Tibial nerve (tissue), 4 donors: ENCODE data around the gene INTS2. TPM values are rescaled to one million over a fixed set of nuclear protein-coding genes. Genes with fewer than 3 reads are reported as not detected.
"Not testable (repeated sequence)": the region's sequence is repeated elsewhere in the genome, so short reads cannot be mapped to it uniquely, and the experiment has no call there.

Experiments used
- DNase-seq, 2 donors: peaks; one replicate each; pipeline ENCODE4 v3.0.0-alpha.2; 2019; ENCODE audit warnings: low spot score in 2 of 2
- H3K27ac ChIP-seq, 4 donors: fragments of 200-600 bp; sonication (generic) in 3 of 4; one replicate each; pipeline ENCODE4 v1.5.1; 2017 to 2019; ENCODE audit warnings: mild to moderate bottlenecking in 1 of 4
- H3K27me3 ChIP-seq, 2 donors: fragments of 200-600 bp; sonication (generic) in 1 of 2; one replicate each; pipeline versions ENCODE4 v1.5.1 to v1.6.0; 2017 to 2019
- H3K36me3 ChIP-seq, 3 donors: fragments of 200-600 bp; sonication (generic); one replicate each; pipeline ENCODE4 v1.5.1; 2018 to 2019
- H3K4me1 ChIP-seq, 4 donors: fragments of 200-600 bp; sonication (generic) in 3 of 4; one replicate each; pipeline ENCODE4 v1.5.1; 2017 to 2019
- H3K4me3 ChIP-seq, 4 donors: fragments of 200-600 bp; sonication (generic) in 3 of 4; one replicate each; pipeline ENCODE4 v1.5.1; 2017 to 2019; ENCODE audit warnings: mild to moderate bottlenecking in 1 of 4, moderate library complexity in 1 of 4
- H3K9me3 ChIP-seq, 4 donors: fragments of 200-600 bp; sonication (generic) in 3 of 4; one replicate each; pipeline ENCODE4 v1.5.1; 2017 to 2019
- CTCF ChIP-seq, 5 experiments: fragments of 200-600 bp in 3 of 5; fragments of 450-650 bp in 2 of 5; sonication (generic) in 3 of 5; IDR thresholded peaks; one replicate each; pipeline ENCODE4 v1.5.1; 2016 to 2019; ENCODE audit warnings: antibody characterized with exemption in 5 of 5, mild to moderate bottlenecking in 3 of 5, moderate library complexity in 2 of 5
- EP300 ChIP-seq, 2 donors: sonication (generic); formaldehyde crosslinking; IDR thresholded peaks; one replicate each; pipeline ENCODE4 v1.6.1; 2017; ENCODE audit warnings: antibody characterized with exemption in 2 of 2, mild to moderate bottlenecking in 1 of 2
- POLR2A ChIP-seq, 2 donors: fragments of 450-650 bp; IDR thresholded peaks; one replicate each; pipeline ENCODE4 v1.6.1; 2017; ENCODE audit warnings: antibody characterized with exemption in 2 of 2, mild to moderate bottlenecking in 2 of 2, moderate library complexity in 2 of 2
- WGBS, 2 donors: methylation state at CpG; one replicate each; pipeline ENCODE4 v1.1.5; 2018; 5-methylcytosine and 5-hydroxymethylcytosine counted together
- total RNA-seq, 4 donors: library from RNA; depleted of rRNA; stranded (reverse); fragments of >200 nt; gene quantifications; one replicate each; pipeline ENCODE4 v1.1.0, GENCODE V29; 2016

Gene INTS2
- total RNA-seq, 4 donors from 2014 or later = 10.0 to 15.5 (median 13.0) TPM

GRCh38 chr17:61946359-61946758 is 18.6 kb upstream of the INTS2 start:
- WGBS, 2 donors = 66 to 75% methylated on average over 2 of the region's 2 CpGs
- peaks cover 0 to 74% (median 3%) of the 10 kb centered on the region in 3 donors for H3K36me3 ChIP-seq
- H3K27ac ChIP-seq = no peak overlapping the region
- DNase-seq = no peak
- no peak overlapping the region for H3K4me3 ChIP-seq
- no peaks in the 10 kb centered on the region for H3K4me1 ChIP-seq
- no peaks in the 10 kb centered on the region for H3K9me3 ChIP-seq
- no peaks in the 10 kb centered on the region for H3K27me3 ChIP-seq
- TF ChIP-seq POLR2A (IDR thresholded peaks at IDR 0.05) (no peak), CTCF (IDR thresholded peaks at IDR 0.05) (no peak), EP300 (IDR thresholded peaks at IDR 0.05) (no peak)

DNA sequence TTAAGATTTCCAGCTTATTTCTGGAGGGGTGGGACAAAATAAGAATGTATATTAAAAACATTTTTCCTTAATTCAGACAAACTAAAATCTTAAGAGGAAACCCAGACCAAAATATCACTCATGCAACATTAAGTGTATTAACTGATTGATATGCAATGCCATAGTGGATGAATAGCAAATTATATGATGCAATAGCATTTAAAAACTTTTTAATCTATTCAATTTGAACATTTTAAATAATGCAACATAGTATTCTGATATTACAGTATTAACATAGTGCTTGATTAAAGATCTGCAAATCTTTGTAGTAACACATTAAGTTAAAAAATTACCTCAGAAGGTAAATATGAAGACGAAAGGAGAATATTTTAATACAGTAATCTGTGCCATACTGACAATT is 15.3 kb upstream of the INTS2 start:
- H3K36me3 ChIP-seq = peaks cover 0 to 42% (median 3%) of the 10 kb centered on the region in 3 donors

DNA sequence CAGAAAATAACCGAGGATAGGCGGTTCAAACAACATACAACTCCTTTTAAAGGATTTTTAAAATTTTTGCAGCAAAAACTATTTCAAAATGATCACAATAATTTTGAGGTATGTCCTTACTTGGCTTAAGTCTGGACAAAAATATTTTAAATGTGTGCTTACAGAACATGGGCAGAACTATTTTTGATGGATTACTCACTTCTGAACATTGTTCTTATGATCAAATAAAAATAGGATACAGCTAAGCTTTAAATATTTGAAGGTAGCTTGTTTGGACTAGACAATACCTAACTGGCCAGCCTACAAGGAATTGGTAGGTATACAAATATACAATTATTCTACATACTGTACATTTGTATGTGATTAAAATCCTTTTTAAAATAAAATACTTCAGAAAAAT is 14.3 kb upstream of the INTS2 start:
- WGBS, 2 donors = 90 to 92% methylated on average over 2 of the region's 2 CpGs
- Histone ChIP-seq H3K4me3 (no peak overlapping the region), H3K27ac (no peak overlapping the region), H3K4me1 (no peaks in the 10 kb centered on the region), H3K36me3 (peaks cover 0 to 32% (median 3%) of the 10 kb centered on the region in 3 donors), H3K27me3 (no peaks in the 10 kb centered on the region), H3K9me3 (no peaks in the 10 kb centered on the region)
- DNase-seq = no peak
- TF ChIP-seq CTCF (IDR thresholded peaks at IDR 0.05) (no peak), POLR2A (IDR thresholded peaks at IDR 0.05) (no peak), EP300 (IDR thresholded peaks at IDR 0.05) (no peak)

More for the DNA sequence above, 15.3 kb upstream of the INTS2 start:
- DNase-seq = no peak
- Histone ChIP-seq H3K27me3 (no peaks in the 10 kb centered on the region), H3K4me1 (no peaks in the 10 kb centered on the region), H3K4me3 (no peak overlapping the region), H3K27ac (no peak overlapping the region), H3K9me3 (no peaks in the 10 kb centered on the region)
- no peak for TF ChIP-seq CTCF (IDR thresholded peaks at IDR 0.05)
- no peak for TF ChIP-seq POLR2A (IDR thresholded peaks at IDR 0.05)
- no peak for TF ChIP-seq EP300 (IDR thresholded peaks at IDR 0.05)
- 93 to 98% methylated on average over 1 of the region's 1 CpG for WGBS, 2 donors

DNA sequence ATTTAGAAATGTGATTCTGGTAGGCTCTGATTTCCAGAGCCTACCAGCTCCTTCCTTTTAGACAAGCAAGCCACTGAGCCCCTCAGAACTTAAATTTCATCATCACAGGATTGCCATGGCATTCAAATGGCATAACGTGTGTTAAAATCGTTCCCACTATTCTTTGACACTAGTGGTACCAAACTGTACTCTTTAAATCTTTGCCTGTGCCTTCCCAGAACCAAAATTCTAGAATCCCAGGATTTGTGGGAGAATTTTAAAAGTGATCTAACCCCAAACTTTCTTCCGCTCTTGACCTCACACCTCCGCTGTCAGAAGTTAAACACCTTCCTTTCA is 287 bp upstream of the INTS2 start:
- Histone ChIP-seq H3K9me3 (no peaks in the 10 kb centered on the region), H3K36me3 (peaks cover 0 to 23% (median 0%) of the 10 kb centered on the region in 3 donors), H3K4me3 (peak overlapping the region; percentile 57 to 74 (median 64)), H3K4me1 (peaks cover 0 to 26% (median 15%) of the 10 kb centered on the region in 4 donors), H3K27me3 (no peaks in the 10 kb centered on the region), H3K27ac (peak overlapping the region; percentile 61 to 92 (median 84))
- DNase-seq = no peak
- no peak for TF ChIP-seq CTCF (IDR thresholded peaks at IDR 0.05)
- TF ChIP-seq POLR2A (IDR thresholded peaks at IDR 0.05) = no peak
- TF ChIP-seq EP300 (IDR thresholded peaks at IDR 0.05) = no peak
- WGBS, 2 donors = 39 to 54% methylated on average over 4 of the region's 4 CpGs

GRCh38 chr17:61926826-61927207 is 965 bp downstream of the INTS2 start:
- no peak for TF ChIP-seq EP300 (IDR thresholded peaks at IDR 0.05)
- TF ChIP-seq POLR2A (IDR thresholded peaks at IDR 0.05) = no peak
- no peak for TF ChIP-seq CTCF (IDR thresholded peaks at IDR 0.05)
- H3K36me3 ChIP-seq = peaks cover 0 to 33% (median 0%) of the 10 kb centered on the region in 3 donors
- H3K4me1 ChIP-seq = peaks cover 0 to 26% (median 15%) of the 10 kb centered on the region in 4 donors
- H3K9me3 ChIP-seq = no peaks in the 10 kb centered on the region
- peak overlapping the region; percentile 57 to 74 (median 64) for H3K4me3 ChIP-seq
- no peaks in the 10 kb centered on the region for H3K27me3 ChIP-seq
- peak overlapping the region; percentile 61 to 92 (median 84) for H3K27ac ChIP-seq
- no peak for DNase-seq
- 14 to 16% methylated on average over 4 of the region's 4 CpGs for WGBS, 2 donors

DNA sequence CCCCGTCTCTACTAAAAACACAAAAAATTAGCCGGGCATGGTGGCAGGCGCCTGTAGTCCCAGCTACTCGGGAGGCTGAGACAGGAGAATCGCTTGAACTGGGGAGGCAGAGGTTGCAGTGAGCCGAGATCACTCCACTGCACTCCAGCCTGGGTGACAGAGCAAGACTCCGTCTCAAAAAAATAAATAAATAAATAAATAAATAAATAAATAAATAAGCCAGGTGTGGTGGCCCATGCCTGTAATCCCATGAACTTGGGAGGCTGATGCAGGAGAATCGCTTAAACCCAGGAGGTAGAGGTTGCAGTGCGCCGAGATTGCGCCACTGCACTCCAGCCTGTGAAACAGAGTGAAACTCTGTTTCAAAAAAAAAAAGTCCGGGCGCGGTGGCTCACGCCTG is 12.6 kb downstream of the INTS2 start:
- not testable (repeated sequence) for H3K4me1 ChIP-seq, H3K9me3 ChIP-seq, H3K4me3 ChIP-seq, DNase-seq, H3K27ac ChIP-seq, H3K27me3 ChIP-seq
- WGBS, 2 donors = 90 to 98% methylated on average over 15 of the region's 15 CpGs
- peaks cover 0 to 80% (median 4%) of the 10 kb centered on the region in 3 donors for H3K36me3 ChIP-seq
